Pancreas (tissue), 10 donors: Measurements from ENCODE around the gene DLL3. TPM values are rescaled to one million over a fixed set of nuclear protein-coding genes. Genes with fewer than 3 reads are reported as not detected.
A peak's percentile ranks its signal among the peaks of the same experiment; 100 is the strongest.

Source experiments
- ATAC-seq, 4 donors: fragments of 200-7000 bp; cut with Tn5 transposase; one replicate each; pipeline versions ENCODE4 v1.8.0 to v1.9.1; 2020; ENCODE audit warnings: mild to moderate bottlenecking in 4 of 4, moderate library complexity in 4 of 4
- DNase-seq, 6 donors: peaks; one replicate each; pipeline ENCODE4 v3.0.0-alpha.2; 2020
- FAIRE-seq: peaks from 2 replicates; lab custom pipeline; 2012; peaks lifted over from hg19 to GRCh38; lab: Jason Lieb, UNC
- H3K27ac ChIP-seq, 4 donors: fragments of 200-600 bp; sonication (generic); 1 replicate in 3 of 4; 2 replicates in 1 of 4; pipeline versions ENCODE4 v1.5.0 to v1.8.0; 2020
- H3K27me3 ChIP-seq, 4 donors: fragments of 200-600 bp; one replicate each; pipeline ENCODE4 v1.8.0; 2021
- H3K36me3 ChIP-seq, 3 donors: fragments of 200-600 bp; sonication (generic) in 1 of 3; one replicate each; pipeline versions ENCODE4 v1.5.0 to v1.8.0; 2020 to 2021
- H3K4me1 ChIP-seq, 3 donors: fragments of 200-600 bp; one replicate each; pipeline ENCODE4 v1.8.0; 2021
- H3K4me3 ChIP-seq, 4 donors: fragments of 200-600 bp; sonication (generic) in 2 of 4; one replicate each; pipeline versions ENCODE4 v1.5.0 to v1.8.0; 2020 to 2021
- H3K9me3 ChIP-seq, 4 donors: fragments of 200-600 bp; one replicate each; pipeline ENCODE4 v1.8.0; 2021
- CTCF ChIP-seq, 4 donors: fragments of 200-600 bp; sonication (generic) in 3 of 4; IDR thresholded peaks; one replicate each; pipeline versions ENCODE4 v1.5.0 to v1.8.0; 2021; ENCODE audit warnings: antibody characterized with exemption in 4 of 4
- WGBS, 2 donors: extraction: QIAGEN DNeasy Blood & Tissue Kit; methylation state at CpG; one replicate each; pipeline ENCODE4 v1.1.7; 2013; 5-methylcytosine and 5-hydroxymethylcytosine counted together
- intact Hi-C, 3 donors: fragments of 100-400 bp; cut with DNase I; formaldehyde crosslinking; loops; one replicate each; pipeline versions ENCODE4 v1.11.1 to v1.14.2; 2022
- polyA plus RNA-seq, 2 donors: library from polyadenylated mRNA; stranded (reverse); fragments of 200-250 nt; gene quantifications; one replicate each; pipeline ENCODE4 v1.2.3, GENCODE V29; 2013
- total RNA-seq, 6 donors: library from RNA; stranded (reverse); fragmentation: NEBNext Ultra II Directional in 4 of 6; extraction: Animal tissue kit (Norgen Biotek cat#: 25700) in 4 of 6; gene quantifications; one replicate each; pipeline versions ENCODE4 v1.2.1 to v1.2.4, GENCODE V29; 2021 to 2023
- donor health status: healthy with polysubstance abuse.
- donor health status: DM: no; HTN: no; CAD: no; lungs with moderate emphysema.
- donor health status: DM: no; HTN: no; CAD: no.
- donor health status: control.
- donor health status: control.
- donor health status: Bipolar disorder and iron deficiency.
- donor health status: DM: yes; HTN: yes; CAD: no.
- donor health status: DM: no; HTN: no; CAD: no.
- donor health status: DM: no; HTN: no; CAD: no.
- donor health status: DM: yes; HTN: yes; CAD: no.

DLL3 gene
- total and polyA plus RNA-seq, 8 donors: 0.13 to 0.14 TPM; not detected in 6

- no peak for TF ChIP-seq CTCF (IDR thresholded peaks at IDR 0.05)
- no peak for ATAC-seq
- WGBS, 2 donors: 40 to 58% methylated on average over 11 of the region's 11 CpGs
- intact Hi-C loops: no loop called here
- FAIRE-seq: no peak
- no peaks in the 10 kb centered on the region for H3K9me3 ChIP-seq
- no peak overlapping the region for H3K27ac ChIP-seq
- H3K4me3 ChIP-seq: peak overlapping the region in 3 of 4 donors; percentile 82 to 99 (median 91)
- H3K27me3 ChIP-seq: no peaks in the 10 kb centered on the region
- H3K4me1 ChIP-seq: peaks cover 0 to 8% (median 8%) of the 10 kb centered on the region in 3 donors
- no peak for DNase-seq
- no peaks in the 10 kb centered on the region for H3K36me3 ChIP-seq
These were observed 17.1 kb upstream of the DLL3 start for GRCh38 chr19:39481676-39482075.

- no peak for DNase-seq
- H3K4me3 ChIP-seq: no peak overlapping the region
- no peaks in the 10 kb centered on the region for H3K9me3 ChIP-seq
- no peak for ATAC-seq
- 74 to 76% methylated on average over 6 of the region's 6 CpGs for WGBS, 2 donors
- peaks cover 0 to under 1% (median 0%) of the 10 kb centered on the region in 3 donors for H3K36me3 ChIP-seq
- intact Hi-C loops: no loop called here
- H3K27ac ChIP-seq: no peak overlapping the region
- no peak for FAIRE-seq
- peaks cover 0 to 8% (median 8%) of the 10 kb centered on the region in 3 donors for H3K4me1 ChIP-seq
- no peak for TF ChIP-seq CTCF (IDR thresholded peaks at IDR 0.05)
- no peaks in the 10 kb centered on the region for H3K27me3 ChIP-seq
These were observed 15.6 kb upstream of the DLL3 start for GRCh38 chr19:39483141-39483540.

GRCh38 chr19:39489756-39490155 lies 9.0 kb upstream of the DLL3 start:
- FAIRE-seq (no peak), DNase-seq (no peak), ATAC-seq (no peak)
- intact Hi-C loops: no loop called here
- peaks cover 0 to 26% (median 18%) of the 10 kb centered on the region in 3 donors for H3K36me3 ChIP-seq
- no peak overlapping the region for H3K27ac ChIP-seq
- no peak for TF ChIP-seq CTCF (IDR thresholded peaks at IDR 0.05)
- no peaks in the 10 kb centered on the region for H3K27me3 ChIP-seq
- no peaks in the 10 kb centered on the region for H3K9me3 ChIP-seq
- H3K4me3 ChIP-seq: no peak overlapping the region
- 85 to 89% methylated on average over 10 of the region's 10 CpGs for WGBS, 2 donors
- H3K4me1 ChIP-seq: no peaks in the 10 kb centered on the region

- no peaks in the 10 kb centered on the region for H3K27me3 ChIP-seq
- no peak for FAIRE-seq
- H3K4me1 ChIP-seq: no peaks in the 10 kb centered on the region
- no peak for DNase-seq
- TF ChIP-seq CTCF (IDR thresholded peaks at IDR 0.05): no peak
- WGBS, 2 donors: 93 to 96% methylated on average over 6 of the region's 6 CpGs
- no peaks in the 10 kb centered on the region for H3K9me3 ChIP-seq
- no peak for ATAC-seq
- intact Hi-C loops: no loop called here
- H3K36me3 ChIP-seq: peaks cover 0 to 26% (median 18%) of the 10 kb centered on the region in 3 donors
- H3K27ac ChIP-seq: no peak overlapping the region
- no peak overlapping the region for H3K4me3 ChIP-seq
These were observed 6.5 kb upstream of the DLL3 start for GRCh38 chr19:39492225-39492624.

GRCh38 chr19:39492788-39493187 lies 6.0 kb upstream of the DLL3 start:
- no peaks in the 10 kb centered on the region for H3K27me3 ChIP-seq
- WGBS, 2 donors: 88 to 94% methylated on average over 3 of the region's 3 CpGs
- peaks cover 0 to 26% (median 18%) of the 10 kb centered on the region in 3 donors for H3K36me3 ChIP-seq
- ATAC-seq (no peak), DNase-seq (no peak), FAIRE-seq (no peak)
- peaks cover 0 to under 1% (median under 1%) of the 10 kb centered on the region in 3 donors for H3K4me1 ChIP-seq
- no peak overlapping the region for H3K27ac ChIP-seq
- H3K9me3 ChIP-seq: no peaks in the 10 kb centered on the region
- intact Hi-C loops: no loop called here
- no peak for TF ChIP-seq CTCF (IDR thresholded peaks at IDR 0.05)
- H3K4me3 ChIP-seq: no peak overlapping the region
